Stimulated activated naive CD8-positive, alpha-beta T cell treated with anti-CD3 and anti-CD28 coated beads, Interleukin-15, Interleukin-2, amounts not matched to agents 100 U/mL and 50 U/mL, for 24 hours (primary cell): ENCODE measurements around the gene TBC1D16.
"Not testable (repeated sequence)": the region's sequence is repeated elsewhere in the genome, so short reads cannot be mapped to it uniquely, and the experiment has no call there.

Source experiments
- ATAC-seq: fragments of 150-1000 bp; cut with Tn5 transposase; one replicate; pipeline ENCODE4 v1.10.0; 2021
- DNase-seq: peaks from one replicate; pipeline ENCODE4 v3.0.0; 2021

TBC1D16 gene

DNA sequence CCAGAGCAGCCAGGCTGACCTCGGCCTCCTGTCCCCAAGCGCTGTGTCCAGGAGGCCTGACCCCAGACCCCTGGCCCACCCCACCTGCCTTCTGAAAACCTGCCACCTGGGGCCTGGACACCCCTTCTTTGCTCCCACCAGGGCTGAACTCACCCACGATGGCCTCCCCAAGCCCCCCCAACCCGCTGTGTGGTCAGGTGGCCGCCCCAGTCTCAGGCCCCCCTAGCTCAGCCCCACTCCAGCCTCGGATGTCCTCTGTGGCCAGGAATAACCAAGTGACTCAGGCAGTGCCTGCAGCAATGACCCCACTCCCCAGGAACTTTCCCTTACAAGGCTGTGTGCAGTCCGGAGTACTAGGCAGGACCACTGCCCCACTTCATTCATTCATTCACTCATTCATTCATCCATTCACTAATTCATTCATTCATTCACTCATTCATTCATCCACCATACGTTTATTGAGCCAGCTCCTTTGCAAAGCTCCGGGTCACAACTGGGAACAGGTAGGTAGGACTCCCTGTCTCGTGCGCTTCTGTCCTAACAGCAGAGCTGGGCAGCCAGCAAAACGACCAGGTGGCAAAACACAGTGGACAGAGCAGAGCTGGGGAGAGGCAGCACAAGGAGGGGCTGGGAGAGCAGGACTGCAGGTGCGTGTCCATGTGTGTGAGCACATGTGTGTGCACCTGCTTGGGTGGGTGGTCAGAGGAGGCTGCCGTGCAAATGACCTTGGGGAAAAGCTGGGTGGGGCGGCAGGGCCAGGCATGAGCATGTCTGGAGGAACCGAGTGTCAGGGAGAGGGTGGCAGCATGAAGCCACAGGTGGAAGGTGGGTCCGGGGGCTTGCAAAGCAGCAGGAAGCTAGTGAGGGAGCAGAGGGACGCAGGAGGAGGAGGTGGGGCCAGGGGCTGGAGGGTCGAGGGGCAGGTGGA is 120.6 kb downstream of the TBC1D16 start:
- ATAC-seq: no peak
- no peak for DNase-seq

DNA sequence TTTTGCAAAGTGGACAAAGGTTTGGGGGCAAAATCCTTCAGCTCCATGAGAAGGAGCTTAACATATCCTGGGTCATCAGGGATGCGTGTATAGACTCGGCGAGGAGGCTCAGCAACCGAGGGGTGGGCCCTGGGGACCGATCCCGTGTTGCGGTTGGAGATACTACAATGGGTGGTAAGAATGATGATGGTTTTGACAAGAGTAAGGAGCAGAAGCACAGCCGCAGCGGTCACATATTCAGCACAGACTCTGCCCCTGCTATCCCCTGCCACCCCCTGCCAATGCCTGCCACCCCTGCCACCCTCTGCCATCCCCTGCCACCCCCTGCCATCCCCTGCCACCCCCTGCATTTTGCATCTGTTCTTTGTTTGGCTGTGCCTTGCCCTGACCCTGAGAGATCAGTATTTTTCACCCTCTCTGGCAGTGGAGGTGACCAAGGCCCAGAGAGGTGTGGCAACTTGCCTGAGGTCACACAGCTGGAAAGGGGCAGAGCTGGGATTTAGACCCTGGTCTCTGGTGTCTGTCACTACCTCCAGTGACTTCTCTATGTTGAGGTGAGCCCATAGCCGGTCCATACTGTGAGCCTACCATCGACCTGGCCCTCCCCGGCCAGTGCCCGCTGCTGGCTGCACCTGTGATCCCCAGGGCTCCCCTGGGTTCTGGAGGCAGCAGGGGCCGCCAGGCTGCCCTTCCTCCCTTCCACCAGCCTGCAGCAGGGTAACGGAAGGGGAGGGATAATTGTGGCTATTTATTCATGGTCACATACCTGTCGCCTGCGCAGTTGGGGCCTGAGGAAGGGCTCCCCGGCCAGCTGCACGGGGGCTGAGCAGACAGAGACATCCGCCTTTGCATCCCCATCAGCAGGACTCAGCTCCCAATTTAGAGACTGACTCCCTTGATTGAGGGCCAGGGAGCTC is 121.5 kb downstream of the TBC1D16 start:
- DNase-seq (no peak), ATAC-seq (no peak)

DNA sequence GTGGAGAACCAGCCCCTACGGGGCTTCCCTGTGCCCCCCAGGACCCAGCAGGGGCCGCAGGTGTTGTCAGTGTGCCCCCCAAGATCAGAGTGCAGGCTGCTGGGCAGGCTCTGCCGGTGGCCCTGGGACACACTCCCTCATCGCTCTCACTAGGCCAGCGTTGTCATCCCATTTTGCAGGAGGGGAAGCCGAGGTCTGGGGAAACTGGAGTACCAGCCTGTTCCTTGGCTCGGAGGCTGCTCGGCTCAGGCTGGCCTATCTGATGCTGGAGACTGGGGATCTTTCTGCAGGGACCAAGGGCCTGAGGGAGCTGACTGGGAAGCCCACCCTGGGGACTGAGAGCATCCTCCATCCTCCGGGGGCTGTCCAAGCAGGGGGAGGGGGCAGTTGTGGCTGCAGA is 122.2 kb downstream of the TBC1D16 start:
- ATAC-seq: no peak
- no peak for DNase-seq

DNA sequence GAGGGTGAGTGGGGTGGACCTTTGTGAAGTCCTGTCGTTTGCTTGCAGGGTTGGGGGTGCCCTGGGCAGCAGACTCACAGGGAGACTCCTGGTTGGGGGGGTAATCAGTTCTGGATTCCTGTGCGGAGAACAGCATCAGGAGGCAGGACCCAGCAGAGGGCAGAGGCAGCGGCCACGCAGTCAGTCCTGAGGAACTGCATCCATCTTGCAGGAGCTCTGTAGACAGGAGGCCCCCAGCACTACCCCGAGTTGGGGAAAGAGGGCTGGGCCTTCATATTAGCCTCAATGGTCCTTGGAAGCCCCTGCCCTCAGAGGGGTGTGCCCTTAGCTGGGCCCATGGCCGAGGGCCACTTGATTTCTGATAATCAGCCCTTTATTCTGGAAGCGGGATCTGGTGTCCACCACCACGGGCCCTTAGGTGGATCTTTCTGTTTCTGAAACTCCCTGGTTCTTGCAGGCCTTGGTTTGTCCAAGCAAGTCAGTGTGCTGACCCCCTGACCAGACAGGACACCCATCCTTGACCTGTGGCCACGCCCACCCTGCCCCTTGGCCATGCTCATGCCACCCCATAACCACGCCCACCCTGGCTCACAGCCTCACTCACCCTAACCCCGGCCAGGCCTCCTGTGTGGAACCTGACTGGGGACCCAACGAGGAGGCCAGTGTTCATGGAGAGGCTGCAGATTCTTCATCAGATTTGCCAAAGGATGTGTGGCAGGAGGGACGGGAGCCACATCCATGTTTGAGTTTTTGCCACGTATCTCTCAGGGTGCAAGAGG is 122.9 kb downstream of the TBC1D16 start:
- no peak for ATAC-seq
- DNase-seq: no peak

DNA sequence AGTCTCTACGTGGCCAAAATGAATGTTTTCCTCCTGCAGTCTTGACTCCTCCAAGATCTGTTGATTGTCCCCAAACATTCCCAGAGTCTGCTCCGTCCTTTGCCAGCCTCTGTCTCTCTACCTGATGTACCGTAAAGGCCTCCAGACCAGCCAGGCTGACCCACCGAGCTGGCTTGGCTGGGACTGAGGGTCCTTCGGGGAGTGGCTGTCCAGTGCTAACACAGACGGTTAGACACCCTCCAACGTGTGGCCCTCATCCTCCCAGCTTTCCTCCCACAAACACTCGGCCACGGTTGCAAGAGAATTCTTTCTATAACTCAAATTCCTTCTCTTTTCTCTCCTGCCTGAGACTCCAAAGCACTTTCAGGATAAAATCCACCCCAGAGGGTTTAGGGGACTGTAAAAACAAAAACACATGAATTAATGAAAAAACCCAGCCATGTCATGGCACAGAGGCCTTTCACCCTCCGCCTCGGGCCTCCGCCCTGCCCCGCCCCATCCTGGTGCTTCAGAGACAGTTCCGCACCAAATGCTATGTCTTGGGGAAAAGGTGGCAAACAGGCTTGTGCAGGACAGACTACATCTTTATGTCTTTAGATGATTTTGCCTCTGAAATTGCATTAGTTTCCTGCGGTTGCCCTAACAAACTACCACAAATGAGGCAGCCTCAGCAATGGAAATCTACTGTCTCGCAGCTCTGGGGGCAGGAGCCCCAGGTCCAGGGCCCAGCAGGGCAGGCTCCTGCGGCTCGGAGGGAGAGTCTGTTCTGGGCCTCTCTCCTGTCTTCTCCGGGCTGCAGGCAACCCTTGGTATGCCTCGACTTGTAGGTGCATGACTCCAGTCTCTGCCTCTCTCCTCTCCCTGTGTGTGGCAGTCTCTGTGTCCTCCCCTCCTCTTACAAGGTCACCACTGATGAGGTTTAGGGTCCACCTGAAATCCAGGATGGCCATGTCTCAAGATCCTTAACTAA is 124.0 kb downstream of the TBC1D16 start:
- ATAC-seq (no peak), DNase-seq (no peak)

DNA sequence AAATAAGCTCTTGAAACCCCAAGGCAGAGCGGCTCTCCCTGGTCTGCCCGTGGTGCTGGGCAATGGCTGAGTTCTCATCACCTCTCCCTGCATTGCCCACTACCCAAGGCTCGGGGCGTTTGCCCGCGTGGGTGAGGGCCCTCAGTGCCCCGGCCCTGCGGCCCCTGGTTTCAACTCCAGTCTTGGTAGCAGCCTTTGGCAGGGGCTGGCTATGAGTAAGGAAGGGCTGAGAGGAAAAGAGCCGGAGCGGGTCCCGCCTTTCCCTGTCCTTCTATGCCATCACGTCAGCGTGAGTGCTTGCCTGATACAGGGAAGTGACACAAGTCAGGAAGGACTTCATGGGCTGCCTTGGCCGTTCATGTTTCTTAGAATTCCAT is 124.7 kb downstream of the TBC1D16 start:
- DNase-seq: no peak
- no peak for ATAC-seq

DNA sequence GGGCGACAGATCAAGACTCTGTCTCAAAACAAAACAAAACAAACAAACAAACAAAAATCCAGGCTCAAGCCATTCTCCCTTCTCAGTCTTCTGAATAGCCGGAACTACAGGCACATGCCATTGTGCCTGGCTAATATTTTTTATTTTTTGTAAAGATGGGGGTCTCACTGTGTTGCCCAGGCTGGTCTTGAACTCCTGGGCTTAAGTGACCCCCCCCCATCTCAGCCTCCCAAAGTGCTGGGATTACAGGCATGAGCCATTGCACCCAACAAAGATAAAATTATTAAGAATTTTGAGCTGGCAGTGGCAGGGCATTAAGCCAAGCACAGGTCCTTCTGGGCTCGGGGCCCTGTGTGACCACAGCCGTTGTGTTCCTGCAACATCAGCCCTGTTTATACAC is 126.6 kb downstream of the TBC1D16 start:
- ATAC-seq (no peak), DNase-seq (no peak)

DNA sequence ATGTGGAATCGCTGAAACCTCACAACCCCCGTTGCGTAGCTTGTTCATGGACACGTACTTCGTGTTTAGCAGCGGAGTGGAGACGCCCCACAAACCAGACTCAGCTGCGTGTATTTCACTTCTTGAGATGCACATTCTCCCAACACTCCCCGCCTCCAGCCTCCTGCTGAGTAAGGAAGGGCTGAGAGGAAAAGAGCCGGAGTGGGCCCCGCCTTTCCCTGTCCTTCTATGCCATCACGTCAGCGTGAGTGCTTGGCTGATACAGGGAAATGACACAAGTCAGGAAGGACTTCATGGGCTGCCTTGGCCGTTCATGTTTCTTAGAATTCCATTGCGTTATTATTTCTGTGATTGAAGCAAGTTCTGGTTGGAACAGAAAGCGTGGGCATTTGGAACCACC is 127.8 kb downstream of the TBC1D16 start:
- ATAC-seq (no peak), DNase-seq (no peak)

DNA sequence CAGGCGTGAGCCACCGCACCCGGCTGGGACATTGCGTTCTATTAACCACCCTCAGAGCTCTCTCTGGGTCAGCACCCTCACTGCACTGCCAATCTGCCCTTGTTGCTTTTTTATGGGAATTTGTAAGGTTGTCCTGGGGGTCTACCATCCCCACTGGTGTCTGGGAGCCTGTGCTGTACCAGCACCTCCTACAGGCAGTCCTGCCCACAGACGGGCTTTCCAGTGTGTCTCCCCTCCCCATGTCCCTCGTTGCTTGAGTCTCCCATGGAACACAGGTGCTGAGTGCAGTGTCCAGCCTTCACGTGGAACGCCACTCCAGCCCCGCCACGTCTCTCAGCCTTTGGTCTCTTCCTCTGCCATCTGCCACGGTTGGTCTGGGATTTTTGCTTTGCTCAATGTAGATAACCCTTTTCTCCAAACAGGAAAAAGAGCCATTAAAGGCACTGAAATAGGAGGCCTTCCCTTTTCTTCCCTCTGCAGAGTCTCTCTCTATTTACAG is 128.4 kb downstream of the TBC1D16 start:
- DNase-seq (no peak), ATAC-seq (no peak)

DNA sequence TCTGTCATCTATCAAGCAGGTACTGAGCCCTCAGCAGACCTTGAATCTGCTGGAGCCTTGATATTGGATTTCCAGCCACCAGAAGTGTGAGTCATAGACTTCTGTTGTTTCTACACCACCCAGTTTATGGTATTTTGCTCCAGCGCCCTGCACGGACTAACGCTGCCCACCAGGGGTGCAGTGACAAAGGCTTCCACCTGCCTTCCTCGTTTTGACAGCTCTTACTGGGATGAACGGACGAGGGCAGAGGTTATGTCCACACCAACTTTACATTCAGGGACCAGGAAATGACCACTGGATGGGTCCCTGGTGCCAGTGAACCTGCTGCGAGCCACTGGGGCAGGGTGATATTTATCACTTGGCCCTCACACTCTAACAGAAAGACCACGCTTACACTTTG is 129.8 kb downstream of the TBC1D16 start:
- ATAC-seq (no peak), DNase-seq (no peak)

DNA sequence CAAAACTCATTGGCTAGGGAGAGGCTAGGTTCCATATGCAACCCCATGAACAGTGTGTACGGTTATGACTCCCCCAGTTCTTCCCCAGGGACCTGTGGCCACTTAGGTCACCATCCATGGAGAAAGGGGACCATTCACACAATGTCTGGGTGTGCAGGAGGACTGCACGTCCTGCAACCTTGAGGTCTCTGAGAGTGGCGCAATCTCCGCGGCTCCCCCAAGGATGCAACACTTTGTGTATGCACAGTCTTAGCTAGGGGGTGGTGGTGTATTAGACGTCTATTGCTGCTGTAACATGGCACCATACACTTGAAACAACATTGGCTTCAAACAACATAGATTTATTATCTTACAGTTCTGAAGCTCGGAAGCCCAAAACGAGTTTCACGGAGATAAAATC is 130.8 kb downstream of the TBC1D16 start:
- DNase-seq (no peak), ATAC-seq (no peak)

DNA sequence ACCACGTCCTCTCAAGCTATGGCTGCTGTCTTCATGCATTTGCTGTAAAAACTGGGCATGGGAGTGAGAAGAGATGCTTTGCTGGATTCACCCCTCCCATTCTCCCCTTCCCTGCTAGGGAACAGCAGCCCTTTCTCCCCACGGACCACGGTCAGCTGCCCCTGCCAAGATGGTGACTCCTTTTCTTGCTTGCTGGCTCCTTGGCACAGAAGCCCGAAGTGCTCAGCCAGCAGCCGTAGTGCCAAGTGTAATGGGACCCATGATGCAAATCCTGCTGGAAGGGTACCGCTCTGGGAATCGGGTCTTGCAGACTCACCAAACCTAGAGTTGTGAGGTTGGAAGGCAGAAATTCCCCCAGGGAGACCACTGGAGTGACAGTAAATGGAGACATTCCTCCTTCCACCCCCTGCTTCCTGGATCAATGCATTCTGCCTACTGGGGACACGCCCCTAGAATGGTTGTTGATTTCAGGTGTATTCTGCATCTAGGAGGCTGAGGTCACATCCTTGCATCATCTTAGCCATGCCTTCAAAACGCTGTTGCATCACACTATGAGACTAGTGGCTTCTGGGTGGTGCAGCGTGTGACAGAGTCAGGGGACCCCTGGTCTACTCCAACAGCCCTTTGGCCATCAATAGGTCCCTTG is 133.4 kb downstream of the TBC1D16 start:
- ATAC-seq: no peak
- no peak for DNase-seq

DNA sequence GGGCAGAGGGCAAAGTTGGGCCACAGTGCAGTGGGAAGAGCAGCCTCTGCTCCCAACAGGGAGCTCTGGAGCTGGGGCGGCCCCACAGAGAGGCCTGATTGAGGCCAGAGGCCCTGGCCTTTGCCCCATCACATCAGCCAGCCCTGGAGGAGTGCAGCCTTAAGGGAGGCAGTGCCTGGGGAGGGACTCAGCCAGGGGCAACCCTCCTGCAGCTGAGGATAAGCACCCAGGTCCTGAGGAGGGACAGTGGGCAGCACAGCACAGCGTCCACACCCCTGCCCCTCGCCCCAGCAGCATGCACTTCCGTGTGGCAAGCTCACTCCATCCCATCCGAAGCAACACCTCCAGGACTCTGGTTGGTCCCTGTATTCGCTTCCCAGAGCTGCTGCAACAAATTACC is 134.5 kb downstream of the TBC1D16 start:
- no peak for ATAC-seq
- no peak for DNase-seq

DNA sequence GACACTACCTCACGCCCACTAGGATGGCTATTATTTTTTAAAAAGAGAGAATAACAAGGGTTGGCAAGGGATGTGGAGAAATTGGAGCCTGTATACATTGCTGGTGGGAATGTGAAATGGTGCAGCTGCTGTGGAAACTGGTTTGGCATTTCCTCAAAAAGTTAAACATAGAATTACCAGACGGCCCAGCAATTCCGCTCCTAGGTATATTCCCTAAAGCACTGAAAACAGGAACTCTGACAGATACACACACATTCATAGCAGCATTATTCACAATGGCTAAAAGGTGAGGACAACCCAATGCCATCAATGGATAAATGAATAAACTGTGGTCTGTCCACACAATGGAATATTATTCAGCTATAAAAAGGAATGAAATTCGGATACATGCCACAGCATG is 136.1 kb downstream of the TBC1D16 start:
- ATAC-seq (no peak), DNase-seq (no peak)

DNA sequence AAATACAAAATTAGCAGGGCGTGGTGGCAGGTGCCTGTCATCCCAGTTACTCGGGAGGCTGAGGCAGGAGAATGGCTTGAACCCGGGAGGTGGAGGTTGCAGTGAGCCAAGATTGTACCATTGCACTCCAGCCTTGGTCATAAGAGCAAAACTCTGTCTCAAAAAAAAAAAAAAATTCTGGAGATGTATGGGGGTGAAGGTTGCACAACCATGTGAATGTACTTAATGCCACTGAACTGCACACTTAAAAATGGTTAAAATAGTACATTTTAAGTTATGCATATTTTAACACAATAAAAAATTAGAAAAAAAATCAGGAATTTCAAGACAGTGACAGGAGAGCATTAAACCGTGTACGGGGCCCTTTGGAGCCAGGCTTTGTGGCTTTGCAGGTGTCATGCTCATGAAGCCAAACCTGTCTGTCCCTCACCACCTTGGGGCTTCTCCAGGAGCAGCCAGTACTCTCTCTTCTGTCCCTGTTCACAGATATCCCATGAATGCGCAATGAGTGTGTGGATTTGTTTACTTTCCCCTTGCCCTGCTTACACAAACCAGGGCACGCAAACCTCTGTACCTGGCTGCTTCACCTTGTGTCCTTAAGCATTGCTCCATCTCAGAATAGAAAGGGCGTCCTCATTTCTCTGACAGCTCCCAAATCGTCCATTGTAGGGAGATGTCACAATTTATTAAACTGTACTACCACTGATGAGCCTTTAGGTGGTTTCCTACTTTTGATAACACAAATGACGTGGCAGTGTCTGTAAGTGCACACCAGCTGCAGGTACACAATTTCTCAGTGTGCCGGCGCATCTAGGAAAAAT is 138.2 kb downstream of the TBC1D16 start:
- ATAC-seq: no peak
- DNase-seq: no peak

DNA sequence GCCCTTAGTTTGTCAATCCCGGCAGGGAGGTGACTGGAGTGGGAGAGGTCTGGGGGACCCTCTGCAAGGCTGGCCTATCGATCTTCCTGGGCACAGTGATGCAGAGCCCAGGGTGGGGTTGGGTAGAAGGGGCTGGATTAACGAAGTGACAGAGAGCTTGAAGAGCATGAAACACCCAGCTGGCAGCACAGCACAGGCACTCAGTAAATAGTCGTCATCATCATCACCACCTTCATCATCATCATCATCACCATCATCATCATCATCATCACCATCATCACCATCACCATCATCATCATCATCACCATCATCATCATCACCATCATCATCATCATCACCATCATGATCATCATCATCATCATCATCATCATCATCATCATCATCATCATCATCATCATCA is 142.2 kb downstream of the TBC1D16 start:
- DNase-seq, ATAC-seq: not testable (repeated sequence)

DNA sequence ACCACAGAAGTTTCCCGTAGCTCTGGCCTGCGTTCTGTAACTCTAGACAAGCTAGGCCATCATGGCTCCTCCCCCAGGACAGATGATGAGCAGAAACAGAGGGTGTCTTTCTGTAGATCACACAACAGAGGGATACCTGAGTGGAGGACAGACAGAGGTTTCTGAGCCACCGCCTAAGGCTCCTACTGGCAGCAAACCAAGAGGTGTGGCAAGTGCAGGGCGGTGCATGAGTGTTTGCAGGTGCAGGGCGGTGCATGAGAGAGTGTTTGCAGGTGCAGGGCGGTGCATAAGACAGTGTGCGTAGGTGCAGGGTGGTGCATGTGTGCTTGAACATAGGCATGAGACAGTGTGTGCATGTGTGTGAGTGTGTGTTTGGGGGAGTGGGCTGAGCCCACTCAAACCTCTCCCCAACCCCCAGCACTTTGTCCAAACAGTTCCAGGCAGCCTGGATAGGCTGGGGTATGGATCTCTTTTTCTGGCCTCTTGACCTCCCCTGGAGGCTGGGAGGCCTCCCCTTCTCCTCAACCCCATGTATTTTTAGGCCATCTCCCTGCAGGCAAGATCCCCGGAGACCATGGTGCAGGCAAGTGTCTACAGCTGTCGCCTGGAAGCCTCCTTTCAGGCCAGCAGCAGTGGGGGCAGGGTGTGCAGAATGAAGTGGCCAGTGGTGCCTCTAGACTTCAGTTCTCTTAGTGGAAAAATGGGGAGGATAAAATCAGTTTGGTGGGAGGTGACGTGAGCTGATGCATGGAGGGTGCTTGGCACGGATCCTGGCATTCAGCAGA is 143.0 kb downstream of the TBC1D16 start:
- ATAC-seq: no peak
- DNase-seq: no peak

DNA sequence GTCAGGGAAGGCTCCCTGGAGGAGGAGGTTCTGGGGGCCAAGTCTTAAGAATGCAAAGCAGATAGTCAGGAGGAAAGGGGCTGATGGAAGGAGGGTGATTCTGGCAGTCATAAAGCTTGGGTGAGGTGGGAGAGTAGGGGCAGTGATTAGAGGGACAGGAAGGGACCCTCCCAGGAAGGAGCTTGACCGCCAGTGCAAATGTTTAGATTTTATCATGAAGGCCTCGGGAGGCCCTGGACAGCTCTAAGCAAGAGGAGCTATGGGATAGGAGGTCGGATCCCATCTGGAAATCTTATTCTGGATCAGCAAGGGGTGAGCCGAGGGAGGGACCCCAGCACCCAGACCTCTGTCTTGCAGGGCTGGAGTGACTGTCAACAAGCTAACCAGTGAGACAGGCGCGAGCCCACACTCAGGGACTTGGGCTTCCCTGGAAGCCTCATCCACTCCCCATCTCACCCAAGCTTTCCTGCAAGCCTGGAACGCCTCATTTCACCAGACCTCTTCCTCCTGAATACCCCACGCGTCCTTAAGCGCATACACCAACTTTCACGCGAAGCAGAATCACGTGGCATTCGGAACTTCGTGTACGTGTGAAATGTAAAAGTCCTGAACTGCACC is 144.4 kb downstream of the TBC1D16 start:
- no peak for ATAC-seq
- DNase-seq: no peak
